ENCODE results near the gene SLC9A6. TPM values are rescaled to one million over a fixed set of nuclear protein-coding genes. Genes with fewer than 3 reads are reported as not detected.

The SLC9A6 gene
- polyA plus RNA-seq, 4 donors: 7.0 to 11.0 (median 9.1) TPM

DNA sequence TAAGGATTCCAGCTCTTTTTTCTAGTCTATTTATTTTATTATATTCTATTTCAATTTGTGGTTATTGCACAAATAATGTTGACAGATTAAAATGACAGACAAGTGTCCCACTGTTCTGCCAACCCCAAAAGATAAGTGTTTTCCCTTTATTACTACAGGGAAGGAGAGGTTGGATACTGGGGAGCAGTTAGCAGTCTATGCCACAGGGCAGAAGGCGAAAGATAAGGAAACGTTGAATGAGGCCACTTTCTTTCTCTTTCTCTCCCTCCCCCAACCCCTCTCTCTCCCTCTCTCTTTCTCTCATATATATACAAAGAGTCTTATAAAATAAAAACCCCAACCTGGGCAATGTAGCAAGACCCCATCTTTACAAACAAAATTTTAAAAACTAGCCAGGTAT, 31.6 kb downstream of the SLC9A6 start:
- no peaks in the 10 kb centered on the region for H3K4me1 ChIP-seq (ENCODE audit: control insufficient read depth in 3 of 3, insufficient read depth in 2 of 3, low read depth in 1 of 3, low read length in 2 of 3)
- H3K4me3 ChIP-seq (ENCODE audit: low read depth in 1 of 3, low read length in 3 of 3): no peak overlapping the region
- H3K9me3 ChIP-seq (ENCODE audit: control insufficient read depth in 2 of 2, insufficient read depth in 1 of 2, low read depth in 1 of 2, low read length in 1 of 2): no peaks in the 10 kb centered on the region
- DNase-seq: no peak
- 53 to 77% (median 67%) methylated on average over 2 of the region's 2 CpGs for WGBS, 3 donors
- no peak for FAIRE-seq
- peaks cover 0 to 6% (median 2%) of the 10 kb centered on the region in 3 donors for H3K36me3 ChIP-seq (ENCODE audit: control insufficient read depth in 3 of 3, insufficient read depth in 2 of 3, low read depth in 1 of 3, low read length in 3 of 3)
- no peak overlapping the region for H3K27ac ChIP-seq (ENCODE audit: low read depth in 1 of 3, low read length in 2 of 3)
- H3K27me3 ChIP-seq (ENCODE audit: control insufficient read depth in 3 of 3, insufficient read depth in 3 of 3, low read length in 3 of 3): no peaks in the 10 kb centered on the region

DNA sequence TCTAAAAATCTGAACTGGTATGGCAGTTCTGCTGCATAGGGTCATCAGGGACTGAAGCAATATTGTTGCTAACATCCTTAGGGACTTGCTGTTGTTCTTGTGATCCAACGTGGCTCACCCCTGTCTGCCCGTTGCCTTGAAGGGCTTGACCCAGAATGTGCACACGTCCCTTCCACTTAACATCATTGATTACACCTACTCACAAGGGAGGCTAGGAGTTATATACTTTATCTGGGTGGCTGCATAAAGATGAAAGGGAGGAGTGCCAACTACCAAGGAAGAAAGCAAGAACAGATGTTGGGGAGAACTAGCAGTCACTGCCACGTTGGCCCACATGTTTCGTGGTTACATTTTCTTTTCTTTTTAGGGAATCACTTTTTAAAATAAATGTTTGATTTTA, 34.0 kb downstream of the SLC9A6 start:
- no peak for DNase-seq
- H3K27ac ChIP-seq (ENCODE audit: low read depth in 1 of 3, low read length in 2 of 3): no peak overlapping the region
- H3K4me3 ChIP-seq (ENCODE audit: low read depth in 1 of 3, low read length in 3 of 3): no peak overlapping the region
- FAIRE-seq: no peak
- H3K4me1 ChIP-seq (ENCODE audit: control insufficient read depth in 3 of 3, insufficient read depth in 2 of 3, low read depth in 1 of 3, low read length in 2 of 3): no peaks in the 10 kb centered on the region
- no peaks in the 10 kb centered on the region for H3K27me3 ChIP-seq (ENCODE audit: control insufficient read depth in 3 of 3, insufficient read depth in 3 of 3, low read length in 3 of 3)
- H3K9me3 ChIP-seq (ENCODE audit: control insufficient read depth in 2 of 2, insufficient read depth in 1 of 2, low read depth in 1 of 2, low read length in 1 of 2): no peaks in the 10 kb centered on the region
- 69 to 89% (median 87%) methylated on average over 5 of the region's 5 CpGs for WGBS, 3 donors
- H3K36me3 ChIP-seq (ENCODE audit: control insufficient read depth in 3 of 3, insufficient read depth in 2 of 3, low read depth in 1 of 3, low read length in 3 of 3): peaks cover 0 to 6% (median 2%) of the 10 kb centered on the region in 3 donors

- H3K4me3 ChIP-seq (ENCODE audit: low read depth in 1 of 3, low read length in 3 of 3): no peak overlapping the region
- H3K36me3 ChIP-seq (ENCODE audit: control insufficient read depth in 3 of 3, insufficient read depth in 2 of 3, low read depth in 1 of 3, low read length in 3 of 3): peaks cover 0 to 4% (median 3%) of the 10 kb centered on the region in 3 donors
- H3K4me1 ChIP-seq (ENCODE audit: control insufficient read depth in 3 of 3, insufficient read depth in 2 of 3, low read depth in 1 of 3, low read length in 2 of 3): no peaks in the 10 kb centered on the region
- no peak overlapping the region for H3K27ac ChIP-seq (ENCODE audit: low read depth in 1 of 3, low read length in 2 of 3)
- FAIRE-seq (no peak), DNase-seq (no peak)
- no peaks in the 10 kb centered on the region for H3K27me3 ChIP-seq (ENCODE audit: control insufficient read depth in 3 of 3, insufficient read depth in 3 of 3, low read length in 3 of 3)
- no peaks in the 10 kb centered on the region for H3K9me3 ChIP-seq (ENCODE audit: control insufficient read depth in 2 of 2, insufficient read depth in 1 of 2, low read depth in 1 of 2, low read length in 1 of 2)
- 93 to 100% (median 98%) methylated on average over 1 of the region's 1 CpG for WGBS, 3 donors
Observed at GRCh38 chrX:136021160-136021559, 35.9 kb downstream of the SLC9A6 start.

- Histone ChIP-seq H3K36me3 (ENCODE audit: control insufficient read depth in 3 of 3, insufficient read depth in 2 of 3, low read depth in 1 of 3, low read length in 3 of 3) (peaks cover 0 to 4% (median 3%) of the 10 kb centered on the region in 3 donors), H3K27ac (ENCODE audit: low read depth in 1 of 3, low read length in 2 of 3) (no peak overlapping the region), H3K27me3 (ENCODE audit: control insufficient read depth in 3 of 3, insufficient read depth in 3 of 3, low read length in 3 of 3) (no peaks in the 10 kb centered on the region), H3K4me1 (ENCODE audit: control insufficient read depth in 3 of 3, insufficient read depth in 2 of 3, low read depth in 1 of 3, low read length in 2 of 3) (no peaks in the 10 kb centered on the region), H3K9me3 (ENCODE audit: control insufficient read depth in 2 of 2, insufficient read depth in 1 of 2, low read depth in 1 of 2, low read length in 1 of 2) (no peaks in the 10 kb centered on the region), H3K4me3 (ENCODE audit: low read depth in 1 of 3, low read length in 3 of 3) (no peak overlapping the region)
- FAIRE-seq: no peak
- no peak for DNase-seq
- WGBS, 3 donors: 32 to 72% (median 58%) methylated on average over 1 of the region's 1 CpG
Observed at GRCh38 chrX:136021903-136022302, 36.7 kb downstream of the SLC9A6 start.

DNA sequence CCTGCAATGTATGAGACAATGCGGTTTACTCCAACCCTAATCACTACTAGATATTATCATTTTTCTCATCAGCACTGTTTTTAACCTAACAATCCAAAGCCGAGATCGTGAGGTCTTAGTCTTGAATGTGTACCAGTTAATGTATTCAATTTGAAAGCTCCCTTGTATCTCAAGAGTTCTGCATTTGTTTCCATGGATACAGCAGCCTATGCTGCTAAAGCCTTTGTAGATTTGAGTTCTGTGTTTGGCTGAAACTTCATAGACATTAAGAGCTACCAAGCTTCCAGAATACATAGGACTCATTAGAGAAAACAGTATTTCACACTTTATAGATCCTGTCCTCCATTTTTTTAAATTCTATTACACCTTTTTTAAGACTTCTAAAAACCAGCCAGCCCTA, 39.9 kb downstream of the SLC9A6 start:
- peak; percentile 5 for FAIRE-seq
- H3K4me3 ChIP-seq (ENCODE audit: low read depth in 1 of 3, low read length in 3 of 3): no peak overlapping the region

DNA sequence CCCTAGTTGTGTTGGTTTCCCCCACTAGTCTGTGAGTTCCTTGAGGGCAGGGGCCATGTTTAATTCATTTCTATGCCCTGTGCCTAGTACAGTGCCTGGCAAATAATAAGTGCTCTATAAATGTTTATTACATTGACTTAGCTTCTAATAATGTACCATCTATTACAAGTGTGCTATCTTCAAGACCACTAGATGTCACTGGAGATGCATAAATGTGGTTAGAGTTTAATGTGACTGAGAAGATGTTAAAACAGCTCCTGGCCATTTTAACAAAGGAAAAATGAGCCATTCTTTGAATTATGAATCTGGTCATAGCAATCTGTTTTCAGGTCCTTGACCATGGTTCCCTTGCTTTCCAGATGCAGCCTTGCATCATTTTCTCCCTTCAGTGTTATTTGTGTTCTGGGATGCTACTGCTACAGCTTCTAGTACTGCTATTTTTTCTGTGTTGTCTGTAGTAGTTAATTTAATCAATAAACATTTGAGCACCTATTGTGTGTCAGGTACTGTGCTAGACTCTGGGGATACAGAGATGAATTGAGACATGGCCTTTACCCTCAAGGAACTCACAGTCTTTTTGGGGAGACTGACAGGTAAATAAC, 43.2 kb downstream of the SLC9A6 start:
- Histone ChIP-seq H3K4me3 (ENCODE audit: low read depth in 1 of 3, low read length in 3 of 3) (no peak overlapping the region), H3K36me3 (ENCODE audit: control insufficient read depth in 3 of 3, insufficient read depth in 2 of 3, low read depth in 1 of 3, low read length in 3 of 3) (peaks cover 0 to 6% (median 2%) of the 10 kb centered on the region in 3 donors), H3K9me3 (ENCODE audit: control insufficient read depth in 2 of 2, insufficient read depth in 1 of 2, low read depth in 1 of 2, low read length in 1 of 2) (no peaks in the 10 kb centered on the region), H3K4me1 (ENCODE audit: control insufficient read depth in 3 of 3, insufficient read depth in 2 of 3, low read depth in 1 of 3, low read length in 2 of 3) (no peaks in the 10 kb centered on the region), H3K27me3 (ENCODE audit: control insufficient read depth in 3 of 3, insufficient read depth in 3 of 3, low read length in 3 of 3) (no peaks in the 10 kb centered on the region), H3K27ac (ENCODE audit: low read depth in 1 of 3, low read length in 2 of 3) (no peak overlapping the region)
- FAIRE-seq: no peak
- peak; percentile 30 to 46 for DNase-seq

More for the DNA sequence above, 39.9 kb downstream of the SLC9A6 start:
- Histone ChIP-seq H3K9me3 (ENCODE audit: control insufficient read depth in 2 of 2, insufficient read depth in 1 of 2, low read depth in 1 of 2, low read length in 1 of 2) (no peaks in the 10 kb centered on the region), H3K27ac (ENCODE audit: low read depth in 1 of 3, low read length in 2 of 3) (no peak overlapping the region), H3K4me1 (ENCODE audit: control insufficient read depth in 3 of 3, insufficient read depth in 2 of 3, low read depth in 1 of 3, low read length in 2 of 3) (no peaks in the 10 kb centered on the region), H3K27me3 (ENCODE audit: control insufficient read depth in 3 of 3, insufficient read depth in 3 of 3, low read length in 3 of 3) (no peaks in the 10 kb centered on the region), H3K36me3 (ENCODE audit: control insufficient read depth in 3 of 3, insufficient read depth in 2 of 3, low read depth in 1 of 3, low read length in 3 of 3) (peaks cover 0 to 3% (median 2%) of the 10 kb centered on the region in 3 donors)
- 63 to 86% (median 77%) methylated on average over 3 of the region's 3 CpGs for WGBS, 3 donors
- DNase-seq: no peak

DNA sequence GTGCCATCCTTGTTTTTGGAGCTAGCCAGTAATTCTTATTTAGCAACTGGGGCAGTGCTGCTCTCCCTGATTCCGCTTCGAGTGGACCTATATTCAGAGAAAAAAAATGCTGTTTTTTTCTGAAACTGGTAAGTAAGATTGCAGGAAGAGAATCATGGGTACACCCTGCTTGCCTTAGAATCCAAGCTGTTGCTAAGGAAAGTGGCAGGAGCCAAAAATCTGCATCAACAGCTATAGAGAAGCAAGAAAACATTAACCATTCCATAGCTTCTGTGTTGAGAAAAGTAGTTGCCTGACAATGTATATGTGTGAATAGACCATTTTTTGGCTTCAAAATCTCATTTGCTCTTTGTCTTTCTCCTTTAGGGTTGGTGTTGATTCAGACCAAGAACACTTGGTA, 44.5 kb downstream of the SLC9A6 start:
- Histone ChIP-seq H3K4me3 (ENCODE audit: low read depth in 1 of 3, low read length in 3 of 3) (no peak overlapping the region), H3K9me3 (ENCODE audit: control insufficient read depth in 2 of 2, insufficient read depth in 1 of 2, low read depth in 1 of 2, low read length in 1 of 2) (no peaks in the 10 kb centered on the region), H3K4me1 (ENCODE audit: control insufficient read depth in 3 of 3, insufficient read depth in 2 of 3, low read depth in 1 of 3, low read length in 2 of 3) (no peaks in the 10 kb centered on the region), H3K27ac (ENCODE audit: low read depth in 1 of 3, low read length in 2 of 3) (peak overlapping the region in 2 of 3 donors; percentile 47 to 87), H3K27me3 (ENCODE audit: control insufficient read depth in 3 of 3, insufficient read depth in 3 of 3, low read length in 3 of 3) (no peaks in the 10 kb centered on the region), H3K36me3 (ENCODE audit: control insufficient read depth in 3 of 3, insufficient read depth in 2 of 3, low read depth in 1 of 3, low read length in 3 of 3) (peaks cover 0 to 6% (median 2%) of the 10 kb centered on the region in 3 donors)
- WGBS, 3 donors: 75 to 90% (median 77%) methylated on average over 2 of the region's 2 CpGs
- FAIRE-seq: no peak
- no peak for DNase-seq

- 56 to 87% (median 68%) methylated on average over 9 of the region's 9 CpGs for WGBS, 3 donors
Observed at GRCh38 chrX:136030303-136031191, 45.3 kb downstream of the SLC9A6 start.

More at GRCh38 chrX:136030303-136031191, 45.3 kb downstream of the SLC9A6 start:
- Histone ChIP-seq H3K9me3 (ENCODE audit: control insufficient read depth in 2 of 2, insufficient read depth in 1 of 2, low read depth in 1 of 2, low read length in 1 of 2) (no peaks in the 10 kb centered on the region), H3K36me3 (ENCODE audit: control insufficient read depth in 3 of 3, insufficient read depth in 2 of 3, low read depth in 1 of 3, low read length in 3 of 3) (peaks cover 0 to 6% (median 2%) of the 10 kb centered on the region in 3 donors), H3K27ac (ENCODE audit: low read depth in 1 of 3, low read length in 2 of 3) (peak overlapping the region in 2 of 3 donors; percentile 47 to 87), H3K4me3 (ENCODE audit: low read depth in 1 of 3, low read length in 3 of 3) (no peak overlapping the region), H3K27me3 (ENCODE audit: control insufficient read depth in 3 of 3, insufficient read depth in 3 of 3, low read length in 3 of 3) (no peaks in the 10 kb centered on the region), H3K4me1 (ENCODE audit: control insufficient read depth in 3 of 3, insufficient read depth in 2 of 3, low read depth in 1 of 3, low read length in 2 of 3) (no peaks in the 10 kb centered on the region)
- FAIRE-seq: no peak
- DNase-seq: peak; percentile 2 to 16

All from small intestine (tissue), 7 donors.